HG03175 (cell line): ENCODE results near the gene ZNF778.
"Not testable (repeated sequence)": the region's sequence is repeated elsewhere in the genome, so short reads cannot be mapped to it uniquely, and the experiment has no call there.

Source experiments
- ATAC-seq: cut with Tn5 transposase; IDR thresholded peaks from one replicate; pipeline ENCODE4 v1.9.1; 2021; ENCODE audit warnings: mild to moderate bottlenecking, moderate library complexity; ENCODE audit not compliant: unreplicated experiment

Gene ZNF778

GRCh38 chr16:89210904-89211515, 6.5 kb upstream of the ZNF778 start:
- no peak for ATAC-seq

- no peak for ATAC-seq
Measured at GRCh38 chr16:89216315-89217137, 977 bp upstream of the ZNF778 start.

GRCh38 chr16:89217138-89217387, 440 bp upstream of the ZNF778 start:
- ATAC-seq, result no peak

GRCh38 chr16:89219365-89219764, 1.9 kb downstream of the ZNF778 start:
- no peak for ATAC-seq

- no peak for ATAC-seq
Measured at GRCh38 chr16:89221604-89222003, 4.1 kb downstream of the ZNF778 start.

GRCh38 chr16:89222931-89223330, 5.4 kb downstream of the ZNF778 start:
- ATAC-seq, result no peak

GRCh38 chr16:89224665-89225064, 7.2 kb downstream of the ZNF778 start:
- no peak for ATAC-seq

- ATAC-seq, result no peak
Measured at GRCh38 chr16:89230255-89230654, 12.8 kb downstream of the ZNF778 start.

GRCh38 chr16:89232107-89232506, 14.6 kb downstream of the ZNF778 start:
- ATAC-seq, result no peak

- ATAC-seq, result no peak
Measured at GRCh38 chr16:89233678-89234490, 16.4 kb downstream of the ZNF778 start.

GRCh38 chr16:89237733-89238132, 20.2 kb downstream of the ZNF778 start:
- ATAC-seq, result no peak

GRCh38 chr16:89241187-89242007, 23.9 kb downstream of the ZNF778 start:
- ATAC-seq, result peak; percentile 72

- no peak for ATAC-seq
Measured at GRCh38 chr16:89242795-89243200, 25.3 kb downstream of the ZNF778 start.

GRCh38 chr16:89243664-89244063, 26.2 kb downstream of the ZNF778 start:
- ATAC-seq, result no peak

- not testable (repeated sequence) for ATAC-seq
Measured at GRCh38 chr16:89244264-89244663, 26.8 kb downstream of the ZNF778 start.

GRCh38 chr16:89244754-89245153, 27.3 kb downstream of the ZNF778 start:
- ATAC-seq, result no peak

GRCh38 chr16:89246383-89246902, 28.9 kb downstream of the ZNF778 start:
- ATAC-seq, result no peak

GRCh38 chr16:89246903-89247733, 29.6 kb downstream of the ZNF778 start:
- peak; percentile 70 for ATAC-seq

- ATAC-seq, result not testable (repeated sequence)
Measured at GRCh38 chr16:89247734-89248075, 30.2 kb downstream of the ZNF778 start.
